ENCODE measurements around the gene LRCOL1. TPM values are rescaled to one million over a fixed set of nuclear protein-coding genes. Genes with fewer than 3 reads are reported as not detected.

The LRCOL1 gene
- total and polyA plus RNA-seq, 10 of the 15 experiments (the other 5 are each of a cell fraction or from before 2014, with no cell fraction given) = not detected

DNA sequence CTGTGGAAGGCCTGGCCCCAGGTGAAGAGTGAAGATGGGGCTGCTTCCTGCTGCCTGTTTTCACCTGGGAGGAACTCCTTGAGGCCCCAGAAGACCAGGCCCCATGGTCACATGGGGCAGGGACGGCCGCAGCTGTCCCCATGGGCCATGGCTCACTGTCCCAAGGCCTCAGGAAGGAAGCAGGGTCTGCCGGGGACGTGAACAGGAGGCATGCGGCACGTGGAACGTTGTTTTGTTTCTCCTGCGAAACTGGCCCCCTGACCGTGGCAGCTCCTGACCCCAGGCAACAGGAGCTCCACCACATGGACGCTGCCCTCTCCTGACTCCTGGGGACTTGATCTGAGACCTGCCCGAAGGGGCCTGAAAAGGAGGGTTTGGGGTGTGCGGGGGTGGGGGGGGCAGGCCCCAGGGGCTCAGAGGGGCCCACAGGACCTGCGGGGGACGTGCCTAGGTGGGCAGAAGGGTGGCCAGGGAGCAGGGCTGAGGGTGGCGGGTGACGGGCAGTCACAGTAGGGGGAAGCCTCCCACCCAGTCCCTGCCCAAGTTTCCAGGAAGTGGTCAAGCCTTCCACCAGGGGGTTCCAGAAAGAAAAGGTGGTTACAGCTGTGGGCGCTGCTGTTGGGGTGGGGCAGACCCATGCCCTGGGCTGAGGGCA lies 41.4 kb downstream of the LRCOL1 start (continued):
- TF ChIP-seq, protein P1, sequence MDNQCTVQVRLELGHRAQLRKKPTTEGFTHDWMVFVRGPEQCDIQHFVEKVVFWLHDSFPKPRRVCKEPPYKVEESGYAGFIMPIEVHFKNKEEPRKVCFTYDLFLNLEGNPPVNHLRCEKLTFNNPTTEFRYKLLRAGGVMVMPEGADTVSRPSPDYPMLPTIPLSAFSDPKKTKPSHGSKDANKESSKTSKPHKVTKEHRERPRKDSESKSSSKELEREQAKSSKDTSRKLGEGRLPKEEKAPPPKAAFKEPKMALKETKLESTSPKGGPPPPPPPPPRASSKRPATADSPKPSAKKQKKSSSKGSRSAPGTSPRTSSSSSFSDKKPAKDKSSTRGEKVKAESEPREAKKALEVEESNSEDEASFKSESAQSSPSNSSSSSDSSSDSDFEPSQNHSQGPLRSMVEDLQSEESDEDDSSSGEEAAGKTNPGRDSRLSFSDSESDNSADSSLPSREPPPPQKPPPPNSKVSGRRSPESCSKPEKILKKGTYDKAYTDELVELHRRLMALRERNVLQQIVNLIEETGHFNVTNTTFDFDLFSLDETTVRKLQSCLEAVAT (IDR thresholded peaks at IDR 0.05) = no peak

GRCh38 chr12:132568301-132568700 lies 42.1 kb downstream of the LRCOL1 start:
- WGBS (ENCODE audit: insufficient coverage, insufficient replicate concordance, low lambda C conversion rate, missing lambda C conversion rate) = 98% methylated on average over 16 of the region's 16 CpGs
- H3K27ac ChIP-seq (ENCODE audit: control insufficient read depth, insufficient read depth) = no peak overlapping the region
- no peaks in the 10 kb centered on the region for H3K27me3 ChIP-seq (replicated peaks in 1 of 2; ENCODE audit: control insufficient read depth in 2 of 2, insufficient read depth in 2 of 2, low read length in 1 of 2)
- ChIA-PET CTCF (no interaction called here), SMC1A (ENCODE audit: uncharacterized antibody, unreplicated experiment) (no interaction called here), POLR2A (no interaction called here), RAD21 (ENCODE audit: unreplicated experiment) (no interaction called here)
- no peaks in the 10 kb centered on the region for H3K9me3 ChIP-seq (replicated peaks; ENCODE audit: control insufficient read depth, insufficient read depth, low read length)
- intact Hi-C loops (cut with micrococcal nuclease; ENCODE audit: unreplicated experiment) (no loop called here), in situ Hi-C loops (cut with MboI) (no loop called here)
- H3K9ac ChIP-seq (ENCODE audit: control insufficient read depth, insufficient read depth, low read length) = no peak overlapping the region
- no peaks in the 10 kb centered on the region; a peak in 2 of 4 replicates for H3K36me3 ChIP-seq (ENCODE audit: control insufficient read depth in 2 of 2, insufficient read depth in 2 of 2, low read length in 1 of 2)
- no peaks in the 10 kb centered on the region for H4K20me1 ChIP-seq (ENCODE audit: control insufficient read depth, insufficient read depth)
- BruUV-seq (replicated peaks) = no TSS peak
- 0 out of 2 replicates have a peak, but pooled peaks have one; percentile 21 for TF ChIP-seq POLR2A (IDR thresholded peaks at IDR 0.05; ENCODE audit: low read depth, low read length)
- TF ChIP-seq, protein P2, sequence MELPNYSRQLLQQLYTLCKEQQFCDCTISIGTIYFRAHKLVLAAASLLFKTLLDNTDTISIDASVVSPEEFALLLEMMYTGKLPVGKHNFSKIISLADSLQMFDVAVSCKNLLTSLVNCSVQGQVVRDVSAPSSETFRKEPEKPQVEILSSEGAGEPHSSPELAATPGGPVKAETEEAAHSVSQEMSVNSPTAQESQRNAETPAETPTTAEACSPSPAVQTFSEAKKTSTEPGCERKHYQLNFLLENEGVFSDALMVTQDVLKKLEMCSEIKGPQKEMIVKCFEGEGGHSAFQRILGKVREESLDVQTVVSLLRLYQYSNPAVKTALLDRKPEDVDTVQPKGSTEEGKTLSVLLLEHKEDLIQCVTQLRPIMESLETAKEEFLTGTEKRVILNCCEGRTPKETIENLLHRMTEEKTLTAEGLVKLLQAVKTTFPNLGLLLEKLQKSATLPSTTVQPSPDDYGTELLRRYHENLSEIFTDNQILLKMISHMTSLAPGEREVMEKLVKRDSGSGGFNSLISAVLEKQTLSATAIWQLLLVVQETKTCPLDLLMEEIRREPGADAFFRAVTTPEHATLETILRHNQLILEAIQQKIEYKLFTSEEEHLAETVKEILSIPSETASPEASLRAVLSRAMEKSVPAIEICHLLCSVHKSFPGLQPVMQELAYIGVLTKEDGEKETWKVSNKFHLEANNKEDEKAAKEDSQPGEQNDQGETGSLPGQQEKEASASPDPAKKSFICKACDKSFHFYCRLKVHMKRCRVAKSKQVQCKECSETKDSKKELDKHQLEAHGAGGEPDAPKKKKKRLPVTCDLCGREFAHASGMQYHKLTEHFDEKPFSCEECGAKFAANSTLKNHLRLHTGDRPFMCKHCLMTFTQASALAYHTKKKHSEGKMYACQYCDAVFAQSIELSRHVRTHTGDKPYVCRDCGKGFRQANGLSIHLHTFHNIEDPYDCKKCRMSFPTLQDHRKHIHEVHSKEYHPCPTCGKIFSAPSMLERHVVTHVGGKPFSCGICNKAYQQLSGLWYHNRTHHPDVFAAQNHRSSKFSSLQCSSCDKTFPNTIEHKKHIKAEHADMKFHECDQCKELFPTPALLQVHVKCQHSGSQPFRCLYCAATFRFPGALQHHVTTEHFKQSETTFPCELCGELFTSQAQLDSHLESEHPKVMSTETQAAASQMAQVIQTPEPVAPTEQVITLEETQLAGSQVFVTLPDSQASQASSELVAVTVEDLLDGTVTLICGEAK (IDR thresholded peaks at IDR 0.05; ENCODE audit: borderline replicate concordance) = no peak
- no peak overlapping the region for H3K4me3 ChIP-seq
- no peaks in the 10 kb centered on the region for H3K79me2 ChIP-seq (ENCODE audit: control insufficient read depth, insufficient read depth, low read length)
- H3K4me1 ChIP-seq (ENCODE audit: control insufficient read depth, insufficient read depth, low read length) = no peaks in the 10 kb centered on the region
- DNase-seq (ENCODE audit: low read depth, low spot score) (no peak), FAIRE-seq (no peak), ATAC-seq (no peak)
- no peak overlapping the region for H2AFZ ChIP-seq (ENCODE audit: control insufficient read depth, low read depth, low read length)
- no peak overlapping the region for H3K4me2 ChIP-seq (ENCODE audit: control insufficient read depth, insufficient read depth)
